Right atrium auricular region (tissue), 2 donors: ENCODE data around the gene SCFD2. TPM values are rescaled to one million over a fixed set of nuclear protein-coding genes. Genes with fewer than 3 reads are reported as not detected.

Experiments
- DNase-seq: peaks from one replicate; pipeline ENCODE4 v3.0.0-alpha.2; 2019; ENCODE audit warnings: low spot score
- H3K27ac ChIP-seq, 2 donors: fragments of 200-600 bp; sonication (generic); 1 replicate in 1 of 2; 2 replicates in 1 of 2; pipeline ENCODE4 v1.5.1; 2016 to 2019
- H3K27me3 ChIP-seq, 2 donors: fragments of 200-600 bp; sonication (generic); one replicate each; pipeline versions ENCODE4 v1.5.1 to v1.6.0; 2017 to 2019
- H3K36me3 ChIP-seq: fragments of 200-600 bp; sonication (generic); one replicate; pipeline ENCODE4 v1.5.1; 2016
- H3K4me1 ChIP-seq, 2 donors: fragments of 200-600 bp; sonication (generic); one replicate each; pipeline versions ENCODE4 v1.5.1 to v1.6.0; 2017 to 2019
- H3K4me3 ChIP-seq, 2 donors: fragments of 200-600 bp; sonication (generic); 1 replicate in 1 of 2; 2 replicates in 1 of 2; pipeline ENCODE4 v1.5.1; 2017 to 2019; ENCODE audit warnings: mild to moderate bottlenecking in 1 of 2, moderate library complexity in 1 of 2
- H3K9me3 ChIP-seq, 2 donors: fragments of 200-600 bp; sonication (generic); one replicate each; pipeline ENCODE4 v1.5.1; 2019
- total RNA-seq, 2 donors: library from RNA; depleted of rRNA; stranded (reverse); fragments of >200 nt; gene quantifications; one replicate each; pipeline ENCODE4 v1.1.0, GENCODE V29; 2016
- TF ChIP-seq, protein P1 (sequence below), 2 donors: fragments of 200-600 bp; sonication (generic); IDR thresholded peaks; one replicate each; pipeline ENCODE4 v1.5.1; 2019; ENCODE audit warnings: antibody characterized with exemption in 2 of 2

SCFD2 gene
- total RNA-seq, 2 donors from 2014 or later, result 8.1 to 9.4 TPM

DNA sequence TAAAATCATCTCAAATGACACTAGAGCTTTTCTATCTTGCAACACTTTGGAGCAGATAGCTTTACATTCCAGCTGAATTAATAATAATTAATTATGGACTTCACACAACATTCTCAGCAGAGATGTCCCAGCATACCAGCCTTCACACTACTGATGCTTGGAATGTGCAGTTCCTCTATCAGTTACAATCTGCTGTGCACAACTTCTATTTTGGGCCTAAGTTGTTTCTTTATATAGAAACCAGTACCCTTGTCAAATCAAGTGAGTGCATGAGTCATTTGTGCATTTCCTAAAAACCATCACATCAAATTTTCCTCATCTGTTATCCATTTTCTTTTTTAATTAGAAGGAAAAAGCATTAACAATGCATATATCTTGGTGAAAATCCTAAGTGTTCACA, 512.5 kb downstream of the SCFD2 start:
- DNase-seq, result no peak
- Histone ChIP-seq H3K36me3 (no peaks in the 10 kb centered on the region), H3K4me1 (peaks cover 0 to 19% of the 10 kb centered on the region in 2 donors), H3K4me3 (no peak overlapping the region), H3K9me3 (peaks cover 0 to 7% of the 10 kb centered on the region in 2 donors), H3K27ac (peak overlapping the region; percentile 42 to 59), H3K27me3 (no peaks in the 10 kb centered on the region)
- TF ChIP-seq, protein P1, sequence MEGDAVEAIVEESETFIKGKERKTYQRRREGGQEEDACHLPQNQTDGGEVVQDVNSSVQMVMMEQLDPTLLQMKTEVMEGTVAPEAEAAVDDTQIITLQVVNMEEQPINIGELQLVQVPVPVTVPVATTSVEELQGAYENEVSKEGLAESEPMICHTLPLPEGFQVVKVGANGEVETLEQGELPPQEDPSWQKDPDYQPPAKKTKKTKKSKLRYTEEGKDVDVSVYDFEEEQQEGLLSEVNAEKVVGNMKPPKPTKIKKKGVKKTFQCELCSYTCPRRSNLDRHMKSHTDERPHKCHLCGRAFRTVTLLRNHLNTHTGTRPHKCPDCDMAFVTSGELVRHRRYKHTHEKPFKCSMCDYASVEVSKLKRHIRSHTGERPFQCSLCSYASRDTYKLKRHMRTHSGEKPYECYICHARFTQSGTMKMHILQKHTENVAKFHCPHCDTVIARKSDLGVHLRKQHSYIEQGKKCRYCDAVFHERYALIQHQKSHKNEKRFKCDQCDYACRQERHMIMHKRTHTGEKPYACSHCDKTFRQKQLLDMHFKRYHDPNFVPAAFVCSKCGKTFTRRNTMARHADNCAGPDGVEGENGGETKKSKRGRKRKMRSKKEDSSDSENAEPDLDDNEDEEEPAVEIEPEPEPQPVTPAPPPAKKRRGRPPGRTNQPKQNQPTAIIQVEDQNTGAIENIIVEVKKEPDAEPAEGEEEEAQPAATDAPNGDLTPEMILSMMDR (IDR thresholded peaks at IDR 0.05), result no peak

DNA sequence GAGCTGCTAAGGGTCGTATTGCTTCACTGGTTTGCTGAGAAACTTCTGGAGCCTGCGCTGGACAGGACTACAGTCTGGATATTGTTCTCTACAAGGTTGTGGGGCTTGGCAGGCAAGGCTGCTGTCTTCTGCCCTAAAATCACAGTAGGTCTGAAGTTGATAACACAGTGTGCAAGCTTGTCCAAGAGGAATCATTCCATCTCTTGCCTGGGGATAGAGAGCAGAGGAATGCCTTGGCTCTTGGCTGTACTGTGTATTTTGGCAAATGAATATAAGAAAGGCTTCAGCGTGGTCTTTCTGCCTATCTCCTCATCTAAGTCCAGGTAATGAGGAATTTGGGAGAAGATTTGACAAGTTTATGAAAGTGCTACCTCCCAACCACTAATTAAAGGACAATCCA, 513.1 kb downstream of the SCFD2 start:
- H3K4me1 ChIP-seq, result peaks cover 0 to 19% of the 10 kb centered on the region in 2 donors
- H3K9me3 ChIP-seq, result peaks cover 0 to under 1% of the 10 kb centered on the region in 2 donors
- no peaks in the 10 kb centered on the region for H3K36me3 ChIP-seq
- DNase-seq, result no peak
- TF ChIP-seq, protein P1 (IDR thresholded peaks at IDR 0.05), result no peak
- peak overlapping the region; percentile 29 to 59 for H3K27ac ChIP-seq
- no peak overlapping the region for H3K4me3 ChIP-seq
- H3K27me3 ChIP-seq, result no peaks in the 10 kb centered on the region

DNA sequence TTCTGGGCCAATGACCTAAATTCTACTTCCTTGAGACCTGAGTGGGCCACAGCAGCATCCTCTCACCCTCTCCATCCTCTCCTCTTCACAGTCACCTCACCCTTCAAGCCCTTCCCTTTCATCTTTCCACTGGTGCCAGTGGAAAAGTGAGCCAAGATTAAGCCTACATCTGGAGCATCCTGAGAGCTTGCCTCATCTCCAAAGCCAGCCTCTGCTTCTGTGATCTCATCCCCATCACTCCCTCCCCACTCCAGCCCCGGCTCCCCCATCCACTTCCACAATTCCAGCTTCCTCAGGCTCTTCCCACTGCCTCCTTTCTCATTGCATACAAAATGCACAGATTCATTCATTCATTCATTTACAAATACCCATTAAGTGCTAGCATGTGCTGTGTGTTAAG, 513.8 kb downstream of the SCFD2 start:
- H3K36me3 ChIP-seq, result no peaks in the 10 kb centered on the region
- H3K9me3 ChIP-seq, result no peaks in the 10 kb centered on the region
- DNase-seq, result no peak
- peaks cover 0 to 19% of the 10 kb centered on the region in 2 donors for H3K4me1 ChIP-seq
- no peaks in the 10 kb centered on the region for H3K27me3 ChIP-seq
- no peak overlapping the region for H3K4me3 ChIP-seq
- TF ChIP-seq, protein P1 (IDR thresholded peaks at IDR 0.05), result no peak
- peak overlapping the region; percentile 29 to 59 for H3K27ac ChIP-seq

DNA sequence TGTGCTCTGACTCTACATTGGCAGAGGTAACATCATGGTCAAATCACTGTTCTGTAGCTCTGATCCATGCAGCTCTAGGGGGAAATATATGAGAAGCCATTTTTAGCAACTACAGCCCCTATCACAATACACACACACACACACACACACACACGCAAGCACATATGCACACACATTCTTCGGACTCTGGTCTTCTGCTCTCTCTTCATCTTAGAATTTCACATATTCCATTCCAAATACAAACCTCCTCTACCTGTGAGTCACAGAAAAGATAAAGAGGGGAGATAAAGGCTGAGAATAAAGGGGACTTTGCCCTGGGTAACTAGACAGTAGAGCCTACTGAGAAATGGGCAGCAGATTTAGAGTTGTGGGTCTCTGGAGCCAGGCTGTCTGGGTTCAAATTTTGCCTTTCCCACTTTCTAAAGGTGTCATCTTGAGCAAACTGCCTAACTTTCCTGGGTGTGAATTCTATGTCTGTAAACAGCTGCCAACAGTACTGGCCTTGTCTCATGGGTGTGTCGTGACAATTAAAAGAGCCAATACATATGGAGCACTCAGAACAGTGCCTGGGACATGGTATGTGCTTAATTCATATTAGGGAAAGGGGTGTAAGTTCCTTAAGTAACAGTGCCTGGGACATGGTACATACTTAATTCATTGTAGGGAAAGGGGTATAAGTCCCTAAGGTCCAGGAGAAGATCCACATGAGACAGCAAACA, 515.3 kb downstream of the SCFD2 start:
- Histone ChIP-seq H3K4me3 (no peak overlapping the region), H3K27ac (no peak overlapping the region), H3K36me3 (no peaks in the 10 kb centered on the region), H3K27me3 (no peaks in the 10 kb centered on the region), H3K4me1 (peaks cover 0 to 19% of the 10 kb centered on the region in 2 donors), H3K9me3 (no peaks in the 10 kb centered on the region)
- DNase-seq, result no peak
- TF ChIP-seq, protein P1 (IDR thresholded peaks at IDR 0.05), result no peak

DNA sequence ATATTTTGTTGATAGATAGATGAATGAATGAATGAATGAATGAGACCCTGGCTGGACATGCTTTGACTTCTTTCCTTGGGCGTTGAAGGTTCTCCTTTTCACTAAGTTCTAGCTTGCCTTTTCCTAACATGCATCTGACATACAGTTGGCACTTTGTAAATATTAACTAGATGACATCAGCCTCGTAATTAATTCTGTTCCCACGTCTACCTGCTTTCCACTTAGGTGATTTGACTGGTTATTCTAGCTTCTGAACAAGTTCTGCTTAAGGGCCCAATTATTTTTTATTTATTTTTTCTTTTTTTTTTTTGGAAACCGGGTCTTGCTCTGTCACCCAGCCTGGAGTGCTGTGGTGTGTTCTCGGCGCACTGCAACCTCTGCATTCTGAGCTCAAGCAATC, 517.6 kb downstream of the SCFD2 start:
- no peak overlapping the region for H3K4me3 ChIP-seq
- TF ChIP-seq, protein P1 (IDR thresholded peaks at IDR 0.05), result no peak
- H3K27me3 ChIP-seq, result no peaks in the 10 kb centered on the region
- no peak overlapping the region for H3K27ac ChIP-seq
- DNase-seq, result no peak
- peaks cover 0 to 13% of the 10 kb centered on the region in 2 donors for H3K4me1 ChIP-seq
- no peaks in the 10 kb centered on the region for H3K9me3 ChIP-seq
- H3K36me3 ChIP-seq, result no peaks in the 10 kb centered on the region

DNA sequence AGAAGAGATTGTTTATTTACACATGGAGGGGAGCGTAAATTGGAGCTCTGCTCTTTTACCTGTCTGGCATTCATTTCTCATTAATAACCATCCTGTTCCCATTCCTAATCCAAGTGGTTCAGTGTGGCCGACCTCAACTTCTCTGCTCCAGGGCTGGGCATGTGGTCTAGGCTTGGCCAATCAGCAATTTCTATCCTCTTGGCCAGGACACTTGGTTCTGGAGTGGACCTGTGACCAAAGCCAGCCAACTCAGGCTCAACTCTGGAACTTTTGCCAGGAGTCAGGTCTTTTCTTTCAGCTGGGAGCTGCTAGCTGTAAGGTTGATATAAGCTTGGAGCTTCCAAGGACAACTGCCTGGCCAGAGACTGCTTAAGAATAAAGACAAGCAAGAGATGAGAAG, 519.4 kb downstream of the SCFD2 start:
- Histone ChIP-seq H3K27ac (peak overlapping the region in 1 of 2 donors; percentile 23), H3K36me3 (no peaks in the 10 kb centered on the region), H3K4me3 (no peak overlapping the region), H3K27me3 (no peaks in the 10 kb centered on the region), H3K9me3 (no peaks in the 10 kb centered on the region), H3K4me1 (peaks cover 0 to 19% of the 10 kb centered on the region in 2 donors)
- no peak for DNase-seq
- TF ChIP-seq, protein P1 (IDR thresholded peaks at IDR 0.05), result no peak
